Kidney (tissue), 14 donors: ENCODE data around the gene ASPG. TPM values are rescaled to one million over a fixed set of nuclear protein-coding genes. Genes with fewer than 3 reads are reported as not detected.

Experiments used
- DNase-seq, 5 donors: peaks; one replicate each; pipeline ENCODE4 v3.0.0-alpha.2; 2013 to 2020
- FAIRE-seq: peaks from 2 replicates; lab custom pipeline; 2012; peaks lifted over from hg19 to GRCh38; lab: Jason Lieb, UNC
- H3K27ac ChIP-seq, 2 donors: one replicate each; pipeline ENCODE4 v1.7.0; 2013; ENCODE audit warnings: low read depth in 2 of 2, low read length in 2 of 2, inconsistent platforms in 1 of 2
- H3K27me3 ChIP-seq: one replicate; pipeline ENCODE4 v1.7.1; 2013; ENCODE audit warnings: low read length, inconsistent platforms; ENCODE audit not compliant: control insufficient read depth, insufficient read depth
- H3K36me3 ChIP-seq, 3 donors: one replicate each; pipeline versions ENCODE4 v1.7.0 to v1.7.1; 2013; ENCODE audit warnings: low read length in 3 of 3, control low read depth in 1 of 3, inconsistent platforms in 1 of 3; ENCODE audit not compliant: insufficient read depth in 3 of 3, control insufficient read depth in 2 of 3
- H3K4me1 ChIP-seq, 3 donors: one replicate each; pipeline versions ENCODE4 v1.7.0 to v1.7.1; 2013; ENCODE audit warnings: low read length in 3 of 3, inconsistent platforms in 1 of 3, low read depth in 1 of 3; ENCODE audit not compliant: control insufficient read depth in 2 of 3, insufficient read depth in 2 of 3
- H3K4me3 ChIP-seq, 3 donors: one replicate each; pipeline versions ENCODE4 v1.7.0 to v1.8.1; 2013; ENCODE audit warnings: low read length in 3 of 3, control low read depth in 1 of 3, inconsistent platforms in 1 of 3
- H3K9ac ChIP-seq, 3 donors: one replicate each; pipeline versions ENCODE4 v1.7.0 to v1.7.1; 2013; ENCODE audit warnings: low read length in 3 of 3, control low read depth in 1 of 3, inconsistent platforms in 1 of 3
- H3K9me3 ChIP-seq, 3 donors: one replicate each; pipeline versions ENCODE4 v1.7.0 to v1.7.1; 2013; ENCODE audit warnings: low read length in 3 of 3, control low read depth in 1 of 3, inconsistent platforms in 1 of 3; ENCODE audit not compliant: control insufficient read depth in 2 of 3, insufficient read depth in 1 of 3
- CTCF ChIP-seq: IDR thresholded peaks from 3 replicates; pipeline ENCODE4 v1.5.1; 2012; ENCODE audit warnings: mild to moderate bottlenecking, moderate library complexity, borderline replicate concordance; ENCODE audit not compliant: insufficient read depth; ENCODE audit errors: extremely low read depth
- intact Hi-C: fragments of 100-400 bp; cut with DNase I; formaldehyde crosslinking; loops from one replicate; pipeline ENCODE4 v1.11.1; 2022
- polyA plus RNA-seq: library from polyadenylated mRNA; stranded (reverse); fragments of 350-450 nt; fragmentation: Illumina TruSeq; extraction: RNeasy Lipid Tissue Mini Kit (QIAGEN cat#74804); gene quantifications from one replicate; pipeline ENCODE4 v1.2.3, GENCODE V29; 2014; ENCODE audit warnings: low read depth, low replicate concordance; ENCODE audit not compliant: insufficient read depth
- total RNA-seq: library from RNA; stranded (reverse); fragmentation: NEBNext Ultra II Directional; extraction: Animal tissue kit (Norgen Biotek cat#: 25700); gene quantifications from one replicate; pipeline ENCODE4 v1.2.1, GENCODE V29; 2021
- donor health status: control.
- donor health status: control.
- donor health status: control.
- donor health status: control.
- donor health status: control.
- donor health status: DM: yes; HTN: yes; CAD: no.
- donor health status: Normal renal cell carcinoma (clear cell type).

The ASPG gene
- total and polyA plus RNA-seq, 2 donors from 2014 or later = 2.5 to 58.1 TPM

GRCh38 chr14:104049576-104050240 lies 35.8 kb upstream of the ASPG start:
- no peak for TF ChIP-seq CTCF
- FAIRE-seq = no peak
- no peak for DNase-seq
- intact Hi-C loops = no loop called here
- H3K27ac ChIP-seq = no peak overlapping the region
- no peaks in the 10 kb centered on the region for H3K9me3 ChIP-seq
- H3K4me3 ChIP-seq = no peak overlapping the region
- H3K36me3 ChIP-seq = no peaks in the 10 kb centered on the region
- no peaks in the 10 kb centered on the region for H3K4me1 ChIP-seq
- H3K27me3 ChIP-seq = no peaks in the 10 kb centered on the region
- H3K9ac ChIP-seq = no peak overlapping the region

GRCh38 chr14:104051092-104051813 lies 34.2 kb upstream of the ASPG start:
- no peak for TF ChIP-seq CTCF
- Histone ChIP-seq H3K27me3 (no peaks in the 10 kb centered on the region), H3K27ac (no peak overlapping the region), H3K36me3 (no peaks in the 10 kb centered on the region), H3K4me3 (no peak overlapping the region), H3K9me3 (no peaks in the 10 kb centered on the region), H3K9ac (no peak overlapping the region), H3K4me1 (no peaks in the 10 kb centered on the region)
- FAIRE-seq = no peak
- intact Hi-C loops = no loop called here
- DNase-seq = no peak

- intact Hi-C loops = no loop called here
- no peak for TF ChIP-seq CTCF
- DNase-seq (no peak), FAIRE-seq (no peak)
- Histone ChIP-seq H3K9me3 (no peaks in the 10 kb centered on the region), H3K36me3 (no peaks in the 10 kb centered on the region), H3K4me1 (no peaks in the 10 kb centered on the region), H3K4me3 (no peak overlapping the region), H3K27ac (no peak overlapping the region), H3K9ac (no peak overlapping the region), H3K27me3 (no peaks in the 10 kb centered on the region)
Measured at GRCh38 chr14:104054222-104054905, 31.1 kb upstream of the ASPG start.
